HG02759 (cell line): ENCODE measurements around the gene ACSL6.

ENCODE experiments used
- ATAC-seq: cut with Tn5 transposase; IDR thresholded peaks from one replicate; pipeline ENCODE4 v1.9.1; 2021; ENCODE audit warnings: mild to moderate bottlenecking, moderate library complexity; ENCODE audit not compliant: unreplicated experiment

The ACSL6 gene

GRCh38 chr5:132049093-132049492, 37.6 kb upstream of the ACSL6 start:
- no peak for ATAC-seq

DNA sequence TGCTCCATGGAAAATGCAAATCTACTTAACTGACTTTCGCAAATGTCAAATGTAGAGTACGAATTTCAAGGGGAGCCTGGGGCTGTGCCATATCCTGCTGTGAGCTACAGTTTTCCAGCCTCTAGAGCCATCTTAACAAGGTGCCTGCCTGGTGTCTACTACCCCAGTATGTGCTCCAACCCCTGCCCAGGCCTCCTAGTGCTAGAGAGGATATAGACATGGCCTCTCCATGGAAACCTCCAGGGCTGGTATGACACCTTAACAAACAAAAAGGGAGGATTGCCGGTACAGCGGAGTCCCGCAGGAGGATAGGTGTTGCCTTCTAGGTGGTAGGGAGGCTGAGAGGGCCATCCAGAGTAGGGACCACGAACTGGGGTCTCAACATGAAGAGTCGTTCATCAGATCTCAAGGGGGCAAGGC, 35.4 kb upstream of the ACSL6 start:
- no peak for ATAC-seq

DNA sequence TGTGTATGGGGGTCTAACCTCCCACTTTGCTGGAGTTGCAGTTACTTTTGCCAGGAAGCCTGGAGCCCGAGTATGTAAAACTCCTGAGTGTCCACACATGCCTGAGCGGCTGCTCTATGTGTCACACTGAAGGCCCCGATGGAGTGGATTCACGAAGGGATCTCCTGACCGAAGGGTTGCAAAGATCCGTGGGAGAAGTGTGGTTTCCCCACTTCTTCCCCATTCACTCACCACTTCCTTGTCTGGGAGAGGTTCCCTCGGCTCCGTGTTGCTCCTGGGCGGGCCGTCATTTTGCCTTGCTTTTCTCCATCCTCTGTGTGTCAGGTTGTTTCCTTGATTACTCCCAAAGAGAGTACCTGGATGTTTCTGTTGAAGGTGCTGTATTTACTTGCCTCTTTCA, 32.7 kb upstream of the ACSL6 start:
- ATAC-seq, result no peak

DNA sequence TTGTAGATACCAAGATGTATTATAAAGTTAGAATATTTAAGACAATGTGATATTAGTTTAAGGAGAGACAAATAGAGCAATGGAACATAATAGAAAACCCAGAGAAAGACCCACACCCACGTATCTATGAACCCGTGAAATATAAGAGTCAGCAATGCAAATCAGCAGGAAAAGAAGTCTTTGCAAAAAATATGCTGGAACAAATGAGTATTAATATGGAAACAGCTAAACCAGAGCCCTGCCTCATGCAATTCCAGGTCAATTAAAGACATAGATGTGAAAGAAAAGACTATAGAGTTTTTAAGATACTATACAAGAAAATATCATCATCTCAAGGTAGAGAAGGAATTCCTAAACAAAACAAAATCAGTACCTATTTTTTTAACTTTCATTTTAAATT, 25.9 kb upstream of the ACSL6 start:
- ATAC-seq, result no peak

DNA sequence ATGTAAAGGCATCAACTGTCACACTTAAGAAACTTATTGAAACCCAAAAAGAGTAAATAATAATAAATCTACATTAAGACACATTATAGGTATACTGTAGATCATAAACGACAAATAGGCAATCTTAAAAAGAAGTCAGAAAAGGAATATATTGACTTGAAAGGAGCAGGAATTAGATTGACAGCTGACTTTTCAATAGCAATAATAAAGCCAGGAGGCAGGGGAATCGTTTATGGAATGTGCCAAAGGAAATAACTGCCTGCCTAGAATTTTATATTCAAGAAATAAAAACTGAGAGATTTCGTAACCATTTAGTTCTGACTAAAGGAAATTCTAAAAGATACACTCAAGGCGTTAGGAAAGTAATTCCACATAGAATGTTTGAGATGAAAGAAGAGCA, 21.7 kb upstream of the ACSL6 start:
- no peak for ATAC-seq

DNA sequence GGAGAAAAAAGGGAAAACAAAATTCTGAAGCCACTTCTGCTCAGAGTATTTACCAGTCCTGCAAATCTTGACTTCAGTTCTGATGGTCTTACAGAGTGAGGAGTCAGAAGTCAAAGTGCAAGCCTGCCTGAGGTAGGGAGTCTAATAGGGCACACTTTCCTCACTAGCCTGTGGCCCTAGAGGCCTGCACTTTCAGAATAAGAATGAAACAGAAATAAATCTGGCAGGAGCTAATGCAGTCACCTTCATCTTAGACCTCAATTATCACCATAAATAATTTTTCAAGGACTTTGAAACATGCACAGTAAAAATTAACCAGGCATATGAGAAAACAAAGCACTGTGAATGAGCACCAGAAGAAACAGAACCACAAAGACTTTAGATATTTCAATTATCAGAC, 20.7 kb upstream of the ACSL6 start:
- no peak for ATAC-seq

DNA sequence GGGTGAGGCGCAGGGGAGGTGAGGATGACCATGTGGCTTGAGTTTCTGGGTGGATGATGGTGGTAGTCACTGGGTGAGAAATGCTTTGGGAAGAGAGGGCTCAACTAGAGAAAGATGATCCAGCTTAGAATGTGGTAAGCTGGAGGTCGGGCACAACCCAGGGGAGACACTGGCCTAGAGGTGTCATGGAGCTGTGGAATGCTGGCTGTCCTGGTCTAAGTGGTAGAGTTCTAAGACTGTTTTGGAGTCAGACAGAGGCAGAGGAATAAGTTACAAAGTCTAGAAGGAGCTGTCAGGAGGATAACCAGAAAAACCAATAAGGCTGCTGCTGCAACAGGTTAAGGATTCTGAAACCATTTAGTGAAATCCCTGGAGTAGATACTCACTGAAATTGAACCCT, 19.2 kb upstream of the ACSL6 start:
- ATAC-seq, result no peak

GRCh38 chr5:132029609-132030330, 18.3 kb upstream of the ACSL6 start:
- no peak for ATAC-seq

DNA sequence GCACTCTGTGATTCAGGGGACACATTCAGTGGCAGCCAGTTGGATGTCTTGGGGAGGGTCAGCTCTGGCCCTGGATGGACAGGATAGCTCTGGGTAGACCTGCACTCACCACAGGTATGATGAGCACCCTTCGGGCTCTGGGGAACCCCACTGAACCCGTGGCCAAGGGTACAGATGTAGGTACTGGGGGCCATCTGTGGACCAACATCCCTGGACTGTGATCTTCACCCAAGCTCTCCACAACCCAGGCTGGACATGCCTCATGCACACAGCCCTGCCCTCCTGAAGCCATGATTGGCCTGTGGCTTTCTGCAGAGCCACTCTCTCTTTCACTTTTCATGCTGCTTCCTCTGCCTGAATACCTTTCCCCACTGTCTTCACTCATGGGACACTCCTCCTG, 15.6 kb upstream of the ACSL6 start:
- ATAC-seq, result no peak

- ATAC-seq, result no peak
Measured at GRCh38 chr5:132026516-132027008, 15.1 kb upstream of the ACSL6 start.

DNA sequence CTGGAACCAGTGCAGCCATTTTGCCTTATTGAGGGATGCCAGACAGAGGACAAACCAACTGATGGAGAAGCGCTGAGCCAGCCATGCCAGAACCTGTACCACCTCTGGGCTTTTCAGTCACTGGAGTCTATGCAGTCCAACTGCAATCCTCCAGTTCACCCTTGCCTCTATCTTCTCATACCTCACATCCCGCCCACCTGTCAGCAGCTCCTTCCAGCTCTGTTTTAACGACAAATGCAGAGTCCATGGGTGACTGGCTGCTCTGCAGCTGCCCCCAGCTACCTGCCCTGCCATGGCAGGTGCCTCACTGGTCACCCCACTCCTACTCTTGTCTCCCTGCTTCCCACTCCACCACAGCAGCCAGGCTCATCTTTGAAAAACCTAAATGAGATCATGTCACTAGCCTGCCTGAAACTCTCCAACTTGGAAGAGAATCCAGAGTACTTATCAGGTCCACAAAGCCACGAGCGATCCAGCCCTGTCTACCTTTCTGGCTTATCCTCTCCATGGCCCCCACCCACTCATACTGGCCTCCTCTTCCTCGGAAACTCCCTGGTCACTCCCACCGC, 14.0 kb upstream of the ACSL6 start:
- no peak for ATAC-seq

DNA sequence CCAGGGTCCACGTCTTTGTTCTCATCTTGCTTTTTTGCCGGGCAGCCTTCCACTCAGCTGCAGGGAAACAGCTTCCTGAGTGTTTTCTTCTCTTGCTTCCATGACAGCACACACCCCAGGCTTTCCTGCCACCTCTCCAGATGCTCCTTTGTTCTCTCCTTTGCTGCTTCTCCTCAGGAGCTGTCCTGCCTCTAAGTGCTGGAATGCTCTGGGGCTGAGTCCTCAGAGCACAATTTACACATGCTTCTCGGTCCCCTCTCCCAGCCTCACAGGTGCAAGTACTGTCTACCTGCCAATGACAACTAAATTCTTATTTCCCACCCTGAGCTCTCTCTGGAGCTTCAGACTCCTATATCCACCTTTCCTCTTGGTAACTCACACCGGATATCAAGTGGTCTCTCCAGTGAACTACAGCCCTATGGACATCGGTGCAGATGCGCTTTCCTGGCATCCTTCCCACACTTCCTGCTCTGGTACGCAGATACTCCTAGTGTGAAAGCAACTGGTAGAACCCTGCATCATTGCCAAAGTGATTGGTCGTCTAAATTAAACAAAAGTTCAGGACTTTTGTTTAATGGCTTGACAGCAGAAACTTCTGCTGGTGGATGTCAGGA, 13.4 kb upstream of the ACSL6 start:
- ATAC-seq, result no peak

- no peak for ATAC-seq
Measured at GRCh38 chr5:132024117-132024435, 12.6 kb upstream of the ACSL6 start.

GRCh38 chr5:132023258-132024116, 12.0 kb upstream of the ACSL6 start:
- ATAC-seq, result no peak

GRCh38 chr5:132022737-132023136, 11.3 kb upstream of the ACSL6 start:
- no peak for ATAC-seq

DNA sequence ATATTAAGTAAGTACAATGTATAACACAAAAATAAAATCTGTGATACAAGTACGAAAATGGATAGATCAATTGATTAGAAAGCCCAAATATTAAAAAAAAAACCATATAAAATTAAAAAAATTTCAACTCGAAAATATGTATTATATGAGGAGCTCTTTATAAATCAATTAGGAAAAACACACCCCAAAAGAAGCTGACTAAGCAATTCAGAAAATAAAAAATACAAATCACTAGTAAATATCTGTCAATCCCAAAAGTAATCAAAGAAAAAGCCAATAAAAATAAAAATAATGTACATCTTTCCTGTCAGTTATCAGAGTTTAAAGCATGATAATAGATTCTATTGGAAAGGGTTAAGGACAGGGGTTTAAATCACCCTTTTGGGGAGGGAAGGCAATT, 10.2 kb upstream of the ACSL6 start:
- no peak for ATAC-seq

- ATAC-seq, result peak; percentile 30
Measured at GRCh38 chr5:132020568-132021339, 9.3 kb upstream of the ACSL6 start.

DNA sequence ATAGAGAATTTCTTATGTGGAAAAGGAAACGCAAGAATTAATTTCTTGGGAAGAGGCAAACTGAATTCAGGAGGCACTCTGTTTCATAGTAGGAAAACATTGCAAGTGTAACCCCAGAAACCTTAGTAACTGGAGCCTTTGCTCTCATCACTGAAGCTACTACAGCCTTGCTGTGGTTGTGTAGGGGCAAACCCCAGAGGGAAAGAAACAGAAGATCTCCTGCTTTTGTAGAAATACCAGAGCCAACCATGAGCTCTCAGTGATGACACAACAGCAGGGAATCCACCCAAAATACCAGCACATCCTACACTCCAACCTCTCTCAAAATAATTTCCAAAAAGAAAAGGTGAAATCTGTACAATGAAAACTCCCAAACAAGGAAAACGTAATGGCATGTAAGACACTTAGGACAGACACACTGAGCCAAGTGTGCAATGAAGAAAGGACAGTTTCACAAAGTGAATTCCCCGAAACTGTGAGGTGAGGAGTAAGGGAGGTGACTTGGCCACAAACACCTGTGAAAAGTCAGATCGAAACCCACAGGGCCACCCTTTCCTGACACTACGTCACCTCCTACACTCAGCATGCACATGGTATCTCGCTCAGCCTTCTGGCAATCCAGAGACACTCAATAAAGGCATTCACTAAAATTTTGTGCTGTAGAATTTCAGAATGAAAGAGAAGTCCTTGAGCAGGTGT, 8.5 kb upstream of the ACSL6 start:
- peak; percentile 99 for ATAC-seq

GRCh38 chr5:132019337-132019736, 7.9 kb upstream of the ACSL6 start:
- no peak for ATAC-seq
